RWPE2 (cell line): ENCODE measurements around the gene AFAP1L2.

Experiments used
- ATAC-seq: fragments of 200-7000 bp; cut with Tn5 transposase; 3 replicates; pipeline ENCODE4 v1.9.1; 2021; ENCODE audit warnings: low read depth
- DNase-seq: peaks from one replicate; pipeline ENCODE4 v3.0.0-alpha.2; 2020; ENCODE audit warnings: low spot score
- H3K27ac ChIP-seq: fragments of 450-650 bp; 2 replicates; pipeline ENCODE4 v1.5.1; 2017; ENCODE audit warnings: mild to moderate bottlenecking; ENCODE audit not compliant: poor library complexity, severe bottlenecking
- H3K27me3 ChIP-seq: fragments of 250-450 bp; sonication (Bioruptor Pico); 2 replicates; pipeline ENCODE4 v1.5.1; 2021; ENCODE audit warnings: mild to moderate bottlenecking, moderate library complexity; ENCODE audit not compliant: insufficient read depth, poor library complexity, severe bottlenecking
- H3K36me3 ChIP-seq: fragments of 250-450 bp; sonication (Bioruptor Pico); 2 replicates; pipeline ENCODE4 v1.5.1; 2020; ENCODE audit warnings: low read depth, mild to moderate bottlenecking, moderate library complexity
- H3K4me1 ChIP-seq: fragments of 250-450 bp; sonication (Bioruptor Pico); 2 replicates; pipeline ENCODE4 v1.5.1; 2021; ENCODE audit warnings: mild to moderate bottlenecking, moderate library complexity; ENCODE audit not compliant: insufficient read depth, poor library complexity, severe bottlenecking
- H3K4me3 ChIP-seq: fragments of 250-450 bp; sonication (Bioruptor Pico); 2 replicates; pipeline ENCODE4 v1.5.1; 2021; ENCODE audit warnings: mild to moderate bottlenecking, moderate library complexity; ENCODE audit not compliant: severe bottlenecking
- H3K9me3 ChIP-seq: fragments of 250-450 bp; sonication (Bioruptor Pico); 2 replicates; pipeline ENCODE4 v1.5.1; 2021; ENCODE audit warnings: mild to moderate bottlenecking, moderate library complexity; ENCODE audit not compliant: severe bottlenecking
- TF ChIP-seq, protein P1 (sequence below): fragments of 450-650 bp; IDR thresholded peaks from one replicate; pipeline ENCODE4 v1.5.1; 2017; ENCODE audit warnings: mild to moderate bottlenecking, moderate library complexity; ENCODE audit not compliant: poor library complexity, severe bottlenecking

Gene AFAP1L2

DNA sequence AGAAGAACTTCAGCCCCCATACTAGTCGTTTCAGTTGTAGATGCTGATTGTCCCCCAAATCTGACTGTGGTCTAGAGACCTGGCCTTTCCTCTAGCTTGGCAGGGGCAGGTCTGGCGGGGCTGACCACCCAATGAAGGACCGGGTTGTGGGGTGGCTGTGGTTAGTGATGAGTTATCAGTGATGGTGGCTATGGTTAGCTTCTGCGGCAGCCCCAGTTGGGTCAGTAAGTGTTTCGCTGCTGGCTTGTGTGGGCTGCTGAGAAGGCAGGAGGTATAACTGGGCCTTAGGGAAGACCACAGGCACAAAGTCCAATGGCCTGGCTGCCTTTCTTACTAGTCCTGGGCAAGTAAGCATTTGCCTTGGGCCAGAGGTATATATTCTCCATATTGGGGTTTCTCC is 143.9 kb downstream of the AFAP1L2 start:
- ATAC-seq = no peak
- no peak overlapping the region for H3K27ac ChIP-seq
- DNase-seq = no peak

DNA sequence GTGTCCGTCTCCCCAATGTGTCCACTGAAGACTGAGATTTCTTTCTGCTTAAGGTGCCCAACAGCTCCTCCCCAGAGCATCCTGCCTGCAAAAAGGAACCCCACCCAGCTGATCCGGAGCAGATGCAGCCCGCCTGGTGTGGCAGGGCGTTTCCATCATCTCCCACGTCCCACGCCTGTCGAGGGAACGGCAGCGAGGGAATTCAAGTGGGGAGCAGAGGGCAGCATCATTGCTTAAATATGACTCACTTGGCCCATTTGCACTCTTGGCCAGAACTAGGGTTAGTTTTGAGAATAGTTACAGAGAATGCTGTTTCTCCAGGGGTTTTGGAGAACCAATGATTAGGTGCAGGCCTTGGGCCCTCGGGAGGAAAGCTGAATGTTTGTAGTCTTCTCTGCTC is 144.5 kb downstream of the AFAP1L2 start:
- Histone ChIP-seq H3K27ac (no peak overlapping the region), H3K4me3 (no peak overlapping the region), H3K4me1 (no peaks in the 10 kb centered on the region), H3K27me3 (no peaks in the 10 kb centered on the region), H3K36me3 (no peaks in the 10 kb centered on the region), H3K9me3 (no peaks in the 10 kb centered on the region)
- ATAC-seq = no peak
- DNase-seq = no peak
- TF ChIP-seq, protein P1, sequence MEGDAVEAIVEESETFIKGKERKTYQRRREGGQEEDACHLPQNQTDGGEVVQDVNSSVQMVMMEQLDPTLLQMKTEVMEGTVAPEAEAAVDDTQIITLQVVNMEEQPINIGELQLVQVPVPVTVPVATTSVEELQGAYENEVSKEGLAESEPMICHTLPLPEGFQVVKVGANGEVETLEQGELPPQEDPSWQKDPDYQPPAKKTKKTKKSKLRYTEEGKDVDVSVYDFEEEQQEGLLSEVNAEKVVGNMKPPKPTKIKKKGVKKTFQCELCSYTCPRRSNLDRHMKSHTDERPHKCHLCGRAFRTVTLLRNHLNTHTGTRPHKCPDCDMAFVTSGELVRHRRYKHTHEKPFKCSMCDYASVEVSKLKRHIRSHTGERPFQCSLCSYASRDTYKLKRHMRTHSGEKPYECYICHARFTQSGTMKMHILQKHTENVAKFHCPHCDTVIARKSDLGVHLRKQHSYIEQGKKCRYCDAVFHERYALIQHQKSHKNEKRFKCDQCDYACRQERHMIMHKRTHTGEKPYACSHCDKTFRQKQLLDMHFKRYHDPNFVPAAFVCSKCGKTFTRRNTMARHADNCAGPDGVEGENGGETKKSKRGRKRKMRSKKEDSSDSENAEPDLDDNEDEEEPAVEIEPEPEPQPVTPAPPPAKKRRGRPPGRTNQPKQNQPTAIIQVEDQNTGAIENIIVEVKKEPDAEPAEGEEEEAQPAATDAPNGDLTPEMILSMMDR = no peak

More for the DNA sequence above, 143.9 kb downstream of the AFAP1L2 start:
- Histone ChIP-seq H3K4me1 (peaks cover under 1% of the 10 kb centered on the region), H3K9me3 (no peaks in the 10 kb centered on the region), H3K27me3 (no peaks in the 10 kb centered on the region), H3K36me3 (no peaks in the 10 kb centered on the region), H3K4me3 (no peak overlapping the region)
- TF ChIP-seq, protein P1 = no peak

DNA sequence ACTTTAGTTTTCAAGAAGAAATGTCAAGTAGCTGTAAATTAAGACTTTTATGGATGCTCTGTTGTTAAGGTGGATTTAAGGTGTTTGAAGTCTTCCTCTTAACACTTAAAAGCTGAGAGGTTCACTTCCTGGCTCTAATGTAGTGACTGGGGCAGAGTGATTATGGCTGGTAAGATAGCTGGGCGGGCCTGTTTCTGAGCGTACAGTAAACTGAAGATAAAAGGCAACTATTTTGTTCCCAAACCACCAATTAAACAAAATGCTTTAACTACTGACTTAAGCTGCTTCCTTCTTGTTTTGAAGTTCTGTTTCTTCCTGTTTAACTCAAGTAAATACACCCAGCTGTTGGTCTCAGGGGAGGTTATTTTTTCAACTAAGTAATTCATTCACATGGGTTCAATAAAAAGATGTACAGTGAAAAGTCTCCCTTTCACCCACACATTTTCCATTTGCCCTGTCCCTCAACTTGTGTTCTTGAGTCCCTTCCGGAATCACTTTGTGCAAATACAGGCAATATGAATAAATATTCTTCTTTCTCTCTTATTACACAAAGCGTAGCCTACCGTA is 145.9 kb downstream of the AFAP1L2 start:
- TF ChIP-seq, protein P1 = no peak
- no peak for ATAC-seq

DNA sequence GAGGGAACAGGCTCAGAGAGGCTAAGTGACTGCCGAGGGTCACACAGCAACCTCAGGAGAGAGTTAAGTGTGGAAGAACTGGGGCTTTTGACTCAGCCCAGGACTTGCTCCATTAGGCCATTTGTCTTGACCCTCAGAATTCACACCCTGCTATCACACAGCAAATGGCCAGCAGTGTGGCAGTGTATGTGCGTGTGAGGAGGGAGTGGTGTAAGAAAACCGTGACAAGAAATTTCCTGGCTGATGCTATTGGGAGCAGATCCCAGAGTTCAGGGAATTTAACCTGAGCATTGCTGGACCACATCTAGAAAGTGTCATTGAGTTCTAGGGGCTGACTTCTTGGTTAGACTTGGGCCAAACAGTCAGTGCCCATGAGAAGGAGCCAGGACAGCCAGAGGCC is 146.8 kb downstream of the AFAP1L2 start:
- no peaks in the 10 kb centered on the region for H3K9me3 ChIP-seq
- DNase-seq (no peak), ATAC-seq (no peak)
- no peaks in the 10 kb centered on the region for H3K27me3 ChIP-seq
- TF ChIP-seq, protein P1 = no peak
- H3K27ac ChIP-seq = no peak overlapping the region
- no peak overlapping the region for H3K4me3 ChIP-seq
- no peaks in the 10 kb centered on the region for H3K4me1 ChIP-seq
- H3K36me3 ChIP-seq = no peaks in the 10 kb centered on the region

More for the DNA sequence above, 145.9 kb downstream of the AFAP1L2 start:
- Histone ChIP-seq H3K4me3 (no peak overlapping the region), H3K4me1 (no peaks in the 10 kb centered on the region), H3K9me3 (no peaks in the 10 kb centered on the region), H3K27ac (no peak overlapping the region), H3K27me3 (no peaks in the 10 kb centered on the region), H3K36me3 (no peaks in the 10 kb centered on the region)
- no peak for DNase-seq

- DNase-seq (no peak), ATAC-seq (0 out of 3 replicates have a peak, but pooled peaks have one; percentile 44)
- Histone ChIP-seq H3K36me3 (no peaks in the 10 kb centered on the region), H3K27ac (no peak overlapping the region), H3K9me3 (no peaks in the 10 kb centered on the region), H3K4me3 (no peak overlapping the region), H3K27me3 (no peaks in the 10 kb centered on the region), H3K4me1 (no peaks in the 10 kb centered on the region)
- TF ChIP-seq, protein P1 = no peak
Observed at GRCh38 chr10:114256822-114257221, 147.5 kb downstream of the AFAP1L2 start.
